ENCODE results near the gene SBSN. TPM values are rescaled to one million over a fixed set of nuclear protein-coding genes. Genes with fewer than 3 reads are reported as not detected.

Gene SBSN
- total and polyA plus RNA-seq, 10 of the 15 experiments (the other 5 are each of a cell fraction or from before 2014, with no cell fraction given) = 0.09 TPM; not detected in 9

DNA sequence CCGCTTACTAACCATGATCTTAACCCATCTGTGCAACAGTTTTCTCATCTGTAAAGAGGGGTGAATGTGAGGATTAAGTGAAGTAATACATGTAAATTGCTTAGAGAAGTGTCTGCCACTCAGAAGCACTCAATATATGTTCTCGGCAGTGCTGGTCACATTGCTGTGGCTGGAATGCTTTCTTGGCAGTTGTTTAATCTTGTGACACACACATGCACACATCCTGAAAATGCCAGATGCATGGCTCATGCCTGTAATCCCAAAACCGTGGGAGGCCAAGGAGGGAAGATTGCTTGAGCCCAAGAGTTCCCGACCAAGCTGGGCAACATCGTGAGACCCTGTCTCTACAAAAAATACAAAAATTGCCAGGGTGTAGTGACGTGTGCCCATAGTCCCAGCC, 9.8 kb downstream of the SBSN start:
- POLR2A ChIA-PET = no interaction called here
- CTCF ChIA-PET = no interaction called here
- in situ Hi-C loops (cut with MboI) (no loop called here), intact Hi-C loops (cut with micrococcal nuclease; ENCODE audit: unreplicated experiment) (no loop called here)
- H2AFZ ChIP-seq (ENCODE audit: control insufficient read depth, low read depth, low read length) = no peak overlapping the region
- no TSS peak for BruUV-seq (replicated peaks)
- no peaks in the 10 kb centered on the region for H3K79me2 ChIP-seq (ENCODE audit: control insufficient read depth, insufficient read depth, low read length)
- no peak overlapping the region for H3K4me2 ChIP-seq (ENCODE audit: control insufficient read depth, insufficient read depth)
- H3K4me1 ChIP-seq (ENCODE audit: control insufficient read depth, insufficient read depth, low read length) = no peaks in the 10 kb centered on the region
- no peak overlapping the region for H3K4me3 ChIP-seq
- SMC1A ChIA-PET (ENCODE audit: uncharacterized antibody, unreplicated experiment) = no interaction called here
- no peak for TF ChIP-seq EED (IDR thresholded peaks at IDR 0.05; ENCODE audit: low read depth)
- TF ChIP-seq, protein P1, sequence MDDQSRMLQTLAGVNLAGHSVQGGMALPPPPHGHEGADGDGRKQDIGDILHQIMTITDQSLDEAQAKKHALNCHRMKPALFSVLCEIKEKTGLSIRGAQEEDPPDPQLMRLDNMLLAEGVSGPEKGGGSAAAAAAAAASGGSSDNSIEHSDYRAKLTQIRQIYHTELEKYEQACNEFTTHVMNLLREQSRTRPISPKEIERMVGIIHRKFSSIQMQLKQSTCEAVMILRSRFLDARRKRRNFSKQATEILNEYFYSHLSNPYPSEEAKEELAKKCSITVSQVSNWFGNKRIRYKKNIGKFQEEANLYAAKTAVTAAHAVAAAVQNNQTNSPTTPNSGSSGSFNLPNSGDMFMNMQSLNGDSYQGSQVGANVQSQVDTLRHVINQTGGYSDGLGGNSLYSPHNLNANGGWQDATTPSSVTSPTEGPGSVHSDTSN (IDR thresholded peaks at IDR 0.05; ENCODE audit: insufficient replicate concordance, low read depth, low read length) = no peak
- TF ChIP-seq, protein P2, sequence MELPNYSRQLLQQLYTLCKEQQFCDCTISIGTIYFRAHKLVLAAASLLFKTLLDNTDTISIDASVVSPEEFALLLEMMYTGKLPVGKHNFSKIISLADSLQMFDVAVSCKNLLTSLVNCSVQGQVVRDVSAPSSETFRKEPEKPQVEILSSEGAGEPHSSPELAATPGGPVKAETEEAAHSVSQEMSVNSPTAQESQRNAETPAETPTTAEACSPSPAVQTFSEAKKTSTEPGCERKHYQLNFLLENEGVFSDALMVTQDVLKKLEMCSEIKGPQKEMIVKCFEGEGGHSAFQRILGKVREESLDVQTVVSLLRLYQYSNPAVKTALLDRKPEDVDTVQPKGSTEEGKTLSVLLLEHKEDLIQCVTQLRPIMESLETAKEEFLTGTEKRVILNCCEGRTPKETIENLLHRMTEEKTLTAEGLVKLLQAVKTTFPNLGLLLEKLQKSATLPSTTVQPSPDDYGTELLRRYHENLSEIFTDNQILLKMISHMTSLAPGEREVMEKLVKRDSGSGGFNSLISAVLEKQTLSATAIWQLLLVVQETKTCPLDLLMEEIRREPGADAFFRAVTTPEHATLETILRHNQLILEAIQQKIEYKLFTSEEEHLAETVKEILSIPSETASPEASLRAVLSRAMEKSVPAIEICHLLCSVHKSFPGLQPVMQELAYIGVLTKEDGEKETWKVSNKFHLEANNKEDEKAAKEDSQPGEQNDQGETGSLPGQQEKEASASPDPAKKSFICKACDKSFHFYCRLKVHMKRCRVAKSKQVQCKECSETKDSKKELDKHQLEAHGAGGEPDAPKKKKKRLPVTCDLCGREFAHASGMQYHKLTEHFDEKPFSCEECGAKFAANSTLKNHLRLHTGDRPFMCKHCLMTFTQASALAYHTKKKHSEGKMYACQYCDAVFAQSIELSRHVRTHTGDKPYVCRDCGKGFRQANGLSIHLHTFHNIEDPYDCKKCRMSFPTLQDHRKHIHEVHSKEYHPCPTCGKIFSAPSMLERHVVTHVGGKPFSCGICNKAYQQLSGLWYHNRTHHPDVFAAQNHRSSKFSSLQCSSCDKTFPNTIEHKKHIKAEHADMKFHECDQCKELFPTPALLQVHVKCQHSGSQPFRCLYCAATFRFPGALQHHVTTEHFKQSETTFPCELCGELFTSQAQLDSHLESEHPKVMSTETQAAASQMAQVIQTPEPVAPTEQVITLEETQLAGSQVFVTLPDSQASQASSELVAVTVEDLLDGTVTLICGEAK (IDR thresholded peaks at IDR 0.05; ENCODE audit: borderline replicate concordance) = no peak
- no peak for TF ChIP-seq NBN (IDR thresholded peaks at IDR 0.05)
- TF ChIP-seq MYB (IDR thresholded peaks at IDR 0.05; ENCODE audit: borderline replicate concordance, low read depth, low read length) = no peak
- no peak for TF ChIP-seq POU2F2 (IDR thresholded peaks at IDR 0.05; ENCODE audit: borderline replicate concordance, low read depth, low read length)
- no peaks in the 10 kb centered on the region for H4K20me1 ChIP-seq (ENCODE audit: control insufficient read depth, insufficient read depth)
- H3K9ac ChIP-seq (ENCODE audit: control insufficient read depth, insufficient read depth, low read length) = no peak overlapping the region
- H3K27ac ChIP-seq (ENCODE audit: control insufficient read depth, insufficient read depth) = no peak overlapping the region
- H3K36me3 ChIP-seq (ENCODE audit: control insufficient read depth in 2 of 2, insufficient read depth in 2 of 2, low read length in 1 of 2) = no peaks in the 10 kb centered on the region
- no peak for FAIRE-seq
- ATAC-seq = no peak
- 49% methylated on average over 6 of the region's 6 CpGs for WGBS (ENCODE audit: insufficient coverage, insufficient replicate concordance, low lambda C conversion rate, missing lambda C conversion rate)
- DNase-seq (ENCODE audit: low read depth, low spot score) = no peak
- no peaks in the 10 kb centered on the region for H3K27me3 ChIP-seq (replicated peaks in 1 of 2; ENCODE audit: control insufficient read depth in 2 of 2, insufficient read depth in 2 of 2, low read length in 1 of 2)
- no peaks in the 10 kb centered on the region for H3K9me3 ChIP-seq (replicated peaks; ENCODE audit: control insufficient read depth, insufficient read depth, low read length)
- RAD21 ChIA-PET (ENCODE audit: unreplicated experiment) = no interaction called here

Measured in GM12878 (cell line).